ENCODE measurements around the gene SENP6. TPM values are rescaled to one million over a fixed set of nuclear protein-coding genes. Genes with fewer than 3 reads are reported as not detected.
A peak's percentile ranks its signal among the peaks of the same experiment; 100 is the strongest.

Gene SENP6
- total RNA-seq, 1 experiment from 2014 or later, result 116 TPM

- H2BK20ac ChIP-seq (ENCODE audit: low read depth, low read length, poor library complexity, severe bottlenecking), result no peak overlapping the region
- Mint-ChIP-seq H3K9me3 (peaks cover 0 to 3% of the 10 kb centered on the region in 2 experiments; a peak in 1 of 5 replicates), H3K27me3 (ENCODE audit: low read depth) (no peaks in the 10 kb centered on the region), H3K4me3 (peak overlapping the region; percentile 97 to 98), H3K36me3 (ENCODE audit: insufficient read depth in 1 of 3, low read depth in 3 of 3) (peaks cover 0 to 13% (median 6%) of the 10 kb centered on the region in 3 experiments; a peak in 3 of 7 replicates), H3K4me1 (peaks cover 45 to 47% of the 10 kb centered on the region in 2 experiments), H3K27ac (peak overlapping the region in 1 of 3 experiments; percentile 50; a peak in 1 of 7 replicates)
- H3K23ac ChIP-seq (ENCODE audit: insufficient read length, low read depth, low read length), result no peak overlapping the region
- H2BK12ac ChIP-seq (ENCODE audit: insufficient read length, low read depth, low read length), result no peak overlapping the region
- no peak overlapping the region for H3K56ac ChIP-seq (ENCODE audit: insufficient read length, low read depth, low read length)
- H3K4ac ChIP-seq (ENCODE audit: low read depth, low read length), result no peak overlapping the region
- H2BK120ac ChIP-seq (ENCODE audit: low read depth, low read length, poor library complexity, severe bottlenecking), result no peak overlapping the region
- peaks cover 3% of the 10 kb centered on the region for H3K79me1 ChIP-seq (ENCODE audit: insufficient read depth, low read depth, low read length, poor library complexity, severe bottlenecking)
- no peak overlapping the region for H3K18ac ChIP-seq (ENCODE audit: insufficient read length, low read depth, low read length)
- DNase-seq, result no peak
- no peak overlapping the region for H3T11ph ChIP-seq (ENCODE audit: low read length)
- no peaks in the 10 kb centered on the region for H3K27me3 ChIP-seq (ENCODE audit: insufficient read depth, low read length)
- no peak overlapping the region for H3K9ac ChIP-seq (ENCODE audit: extremely low read depth, insufficient read length, low read length)
- H3K23me2 ChIP-seq (ENCODE audit: insufficient read length, low read depth, low read length, poor library complexity, severe bottlenecking), result peaks cover 5% of the 10 kb centered on the region
- H3K9me3 ChIP-seq (ENCODE audit: control insufficient read depth, low read depth, low read length), result no peaks in the 10 kb centered on the region
- H4K20me1 ChIP-seq (ENCODE audit: control insufficient read depth, insufficient read depth, insufficient read length), result no peaks in the 10 kb centered on the region
- no CpG with 5 or more reads among the region's 16 CpGs for WGBS (ENCODE audit: extremely low coverage, insufficient read length, low lambda C conversion rate)
- no peak overlapping the region for H2AK5ac ChIP-seq (ENCODE audit: insufficient read length, low read length)
- H4K5ac ChIP-seq (ENCODE audit: insufficient read length, low read depth, low read length), result no peak overlapping the region
- H3K79me2 ChIP-seq (ENCODE audit: insufficient read depth, low read length), result peaks cover 55% of the 10 kb centered on the region
- no peak overlapping the region for H4K91ac ChIP-seq (ENCODE audit: insufficient read length, low read depth, low read length)
- H3K14ac ChIP-seq (ENCODE audit: insufficient read depth, low read length), result no peak overlapping the region
- H2BK5ac ChIP-seq (ENCODE audit: insufficient read length, low read length), result no peak overlapping the region
- no peak overlapping the region for H2BK15ac ChIP-seq (ENCODE audit: low read depth, low read length)
- no peak for TF ChIP-seq CTCF (conservative IDR thresholded peaks at IDR 0.05)
- no peak overlapping the region for H4K8ac ChIP-seq (replicated peaks; ENCODE audit: insufficient read length, low read depth, low read length)
- peak overlapping the region; percentile 83 for H3K4me2 ChIP-seq (ENCODE audit: insufficient read depth, insufficient read length, low read length)
- no peak overlapping the region for H2AFZ ChIP-seq (ENCODE audit: low read length)
- H3K27ac ChIP-seq (ENCODE audit: insufficient read length, low read depth, low read length), result no peak overlapping the region
- no peaks in the 10 kb centered on the region; the same call in 1 of the 2 replicates for H3K4me1 ChIP-seq (ENCODE audit: insufficient read depth, low read length)
These were observed 2.6 kb downstream of the SENP6 start for GRCh38 chr6:75604294-75604693.

All from H9 (cell line).